GM21576 (cell line): Measurements from ENCODE around the gene ANKRD2.
"Not testable (repeated sequence)": the region's sequence is repeated elsewhere in the genome, so short reads cannot be mapped to it uniquely, and the experiment has no call there.

Experiments
- ATAC-seq: cut with Tn5 transposase; IDR thresholded peaks from one replicate; pipeline ENCODE4 v1.9.1; 2021; ENCODE audit warnings: mild to moderate bottlenecking, moderate library complexity; ENCODE audit not compliant: unreplicated experiment

The ANKRD2 gene

DNA sequence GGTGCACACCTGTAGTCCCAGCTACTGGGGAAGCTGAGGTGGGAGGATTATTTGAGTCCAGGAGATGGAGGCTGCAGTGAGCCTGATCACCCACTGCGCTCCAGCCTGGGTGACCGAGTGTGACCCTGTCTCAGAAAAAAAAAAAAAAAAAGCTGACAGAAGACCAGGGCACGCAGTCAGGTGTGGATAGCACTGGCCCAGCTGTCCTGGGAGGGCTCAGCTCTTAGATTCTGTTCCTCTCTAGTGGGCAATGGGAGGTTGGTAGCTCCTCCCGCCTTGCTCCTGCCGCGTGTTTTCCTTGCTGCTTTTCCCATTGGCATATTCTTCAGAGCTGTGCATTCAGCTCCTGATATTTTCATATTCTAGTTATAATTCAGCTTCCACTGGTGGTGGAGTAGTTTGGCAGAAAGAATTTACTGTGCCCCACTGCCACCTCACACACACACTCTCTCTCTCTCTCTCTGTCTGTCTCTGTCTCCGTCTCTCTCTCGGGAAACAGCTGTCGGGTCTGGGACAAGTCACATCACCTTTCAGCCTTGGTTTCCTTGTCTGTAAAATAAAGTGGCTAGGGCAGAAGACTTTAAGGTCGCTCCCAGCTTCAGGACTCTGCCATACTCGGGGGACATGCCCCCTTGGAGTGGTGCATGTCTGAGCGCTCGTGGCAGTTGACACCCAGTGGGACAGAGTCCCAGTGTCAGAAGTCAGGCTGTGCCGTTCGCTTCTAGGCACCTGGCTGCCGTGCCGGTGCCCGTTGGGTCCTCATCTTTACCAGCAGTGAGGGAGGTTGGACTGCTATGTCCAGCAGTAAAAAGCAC is 25.9 kb upstream of the ANKRD2 start:
- no peak for ATAC-seq

DNA sequence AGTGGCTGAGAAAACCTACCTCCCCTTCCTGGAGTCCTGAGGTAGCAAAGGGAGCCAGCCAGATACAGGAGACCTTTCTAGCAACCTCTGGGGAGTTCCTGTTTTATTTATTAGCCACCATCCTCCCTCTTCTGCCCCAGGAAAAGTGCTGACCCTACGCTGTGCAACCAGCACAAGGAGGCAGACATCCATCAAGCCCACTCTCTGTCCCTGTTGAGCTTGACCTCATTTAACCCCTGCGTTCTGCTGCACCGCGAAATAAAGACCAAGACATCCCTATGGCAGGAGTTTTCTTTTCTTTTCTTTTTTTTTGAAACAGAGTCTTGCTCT is 25.3 kb upstream of the ANKRD2 start:
- no peak for ATAC-seq

DNA sequence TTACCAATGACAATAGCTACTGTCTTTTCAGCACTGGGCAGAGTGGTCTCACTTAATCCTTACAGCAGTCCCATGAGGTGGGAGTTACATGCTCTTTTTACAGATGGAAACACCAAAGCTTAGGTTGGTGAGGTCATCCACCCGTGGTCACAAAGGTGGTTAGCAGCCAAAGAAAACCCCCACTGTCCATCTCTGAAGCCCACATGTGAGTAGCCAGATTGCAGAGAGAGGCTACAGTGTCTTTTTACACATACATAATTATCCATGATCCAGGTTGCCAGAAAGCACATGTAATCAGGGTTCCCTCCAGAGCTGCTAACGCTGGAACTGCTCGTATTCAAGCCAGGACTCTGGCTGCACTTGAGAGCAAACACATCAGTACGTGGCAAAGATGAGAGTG is 24.6 kb upstream of the ANKRD2 start:
- no peak for ATAC-seq

DNA sequence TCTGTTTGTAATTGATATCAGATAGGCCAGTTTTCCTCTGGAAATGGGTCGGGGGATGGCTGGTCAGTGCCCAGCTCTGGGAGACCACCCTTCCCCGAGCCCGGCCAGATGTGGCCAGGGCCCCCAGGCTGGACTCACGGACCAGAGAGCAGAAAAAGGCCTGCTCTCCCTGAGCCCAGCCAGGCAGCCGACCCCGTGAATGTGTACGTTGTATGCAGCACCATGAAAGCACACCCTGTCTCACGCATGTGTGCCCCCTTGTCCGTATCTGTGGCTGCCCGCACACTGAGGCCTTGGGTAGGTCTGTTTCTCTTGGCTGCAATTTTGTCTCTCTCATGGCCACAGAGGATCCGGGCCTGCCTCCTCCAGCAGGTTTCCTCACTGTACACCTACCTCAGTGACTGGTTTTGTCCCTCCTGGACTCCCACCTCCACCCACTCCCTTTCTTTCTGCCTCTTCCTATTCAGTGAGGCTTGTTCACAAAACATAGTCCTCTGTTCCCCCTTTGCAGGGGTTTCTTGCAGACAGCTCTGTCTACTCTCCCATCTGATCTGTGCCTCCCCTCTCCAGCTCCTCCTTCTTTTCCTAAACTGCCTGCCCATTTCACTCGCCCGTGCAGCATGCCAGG is 23.6 kb upstream of the ANKRD2 start:
- no peak for ATAC-seq

DNA sequence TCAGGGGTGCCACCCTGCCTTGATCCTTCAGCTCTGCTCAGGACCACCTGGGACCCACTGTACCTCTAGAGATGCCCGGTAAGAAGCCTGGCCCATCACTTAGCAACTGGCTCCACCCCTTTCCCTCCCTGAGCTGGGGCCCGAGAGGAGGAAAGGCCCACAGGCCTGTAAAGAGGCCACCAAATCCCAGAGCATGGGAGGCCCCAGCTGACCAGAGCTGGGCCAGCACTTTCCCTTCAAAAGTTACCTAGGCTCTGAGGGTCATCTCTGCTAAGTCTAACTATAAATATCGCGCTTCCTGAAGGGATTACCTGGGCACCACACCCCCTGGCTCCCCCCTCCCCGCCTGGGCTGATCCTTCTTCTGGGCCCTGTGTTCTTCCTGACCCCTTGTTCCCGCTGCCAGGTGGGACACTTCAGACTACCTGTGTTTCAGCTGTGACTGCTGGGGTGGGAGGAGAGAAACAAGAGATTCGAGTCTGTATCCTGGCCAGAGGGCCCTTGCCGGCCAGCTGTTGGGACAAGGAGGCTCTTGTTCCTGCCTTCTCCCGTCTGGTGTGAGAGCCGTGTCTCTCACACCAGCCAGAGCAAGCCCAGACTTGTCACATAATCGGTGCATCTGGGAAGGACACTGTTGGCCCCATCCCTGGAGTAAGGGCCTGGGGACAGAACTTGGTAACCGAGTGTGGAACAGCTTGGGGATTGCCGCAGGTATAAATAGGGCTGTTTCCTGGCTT is 22.8 kb upstream of the ANKRD2 start:
- ATAC-seq, result no peak

DNA sequence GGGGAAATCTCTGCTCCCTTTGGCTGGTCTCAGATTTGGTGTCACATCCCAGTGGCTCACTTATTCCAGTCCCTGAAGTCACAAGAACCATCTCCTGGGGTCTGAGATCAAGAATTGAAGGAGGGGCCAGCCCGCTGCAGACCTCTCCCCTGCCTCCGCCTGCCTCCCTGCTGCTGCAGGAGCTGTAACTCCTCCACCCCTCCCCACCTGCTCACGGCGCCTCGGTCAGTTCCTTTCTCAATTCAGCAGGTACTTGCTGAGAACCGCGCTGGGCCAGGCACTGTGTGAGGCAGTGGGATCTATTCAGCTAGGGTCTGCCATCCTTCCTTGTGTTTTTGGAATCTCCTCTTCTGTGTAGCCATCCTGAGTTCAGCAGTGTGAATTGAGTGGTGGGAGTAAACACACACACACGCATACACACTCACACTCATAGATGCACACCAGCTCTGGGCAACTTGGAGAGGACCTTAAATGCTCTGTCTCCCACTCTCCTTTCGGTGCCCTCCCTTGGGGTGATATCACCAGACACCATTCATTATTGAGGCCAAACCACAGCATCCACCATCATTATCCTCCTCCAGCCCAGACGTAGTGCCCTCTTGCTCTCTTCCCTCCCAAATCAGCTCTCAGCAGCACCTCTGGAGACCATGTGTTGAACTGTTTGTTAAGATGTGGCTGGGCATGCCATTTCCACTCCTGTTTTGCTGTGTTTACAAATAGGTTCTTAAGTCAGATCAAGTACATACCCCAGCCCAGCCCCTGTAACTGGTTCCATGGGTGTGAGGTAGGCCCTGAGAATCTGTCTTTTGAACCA is 22.0 kb upstream of the ANKRD2 start:
- ATAC-seq, result no peak

DNA sequence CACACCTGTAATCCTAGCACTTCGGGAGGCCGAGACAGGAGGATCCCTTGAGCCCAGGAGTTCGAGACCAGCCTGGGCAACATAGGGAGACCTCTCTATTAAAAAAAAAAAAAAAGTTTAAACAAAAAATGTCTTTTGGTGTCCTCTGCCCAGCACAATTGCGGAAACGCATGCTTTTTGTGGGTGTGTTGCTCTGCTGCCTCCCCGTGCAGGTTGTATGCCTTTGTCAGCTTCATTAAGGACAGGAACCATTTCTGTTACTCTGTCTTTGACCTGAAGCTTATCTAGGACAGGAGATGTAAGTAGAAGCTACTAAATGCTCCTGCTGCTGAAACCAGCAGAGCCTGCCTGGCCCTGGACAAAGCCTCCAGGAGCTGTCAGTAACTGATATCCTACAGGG is 21.3 kb upstream of the ANKRD2 start:
- no peak for ATAC-seq

DNA sequence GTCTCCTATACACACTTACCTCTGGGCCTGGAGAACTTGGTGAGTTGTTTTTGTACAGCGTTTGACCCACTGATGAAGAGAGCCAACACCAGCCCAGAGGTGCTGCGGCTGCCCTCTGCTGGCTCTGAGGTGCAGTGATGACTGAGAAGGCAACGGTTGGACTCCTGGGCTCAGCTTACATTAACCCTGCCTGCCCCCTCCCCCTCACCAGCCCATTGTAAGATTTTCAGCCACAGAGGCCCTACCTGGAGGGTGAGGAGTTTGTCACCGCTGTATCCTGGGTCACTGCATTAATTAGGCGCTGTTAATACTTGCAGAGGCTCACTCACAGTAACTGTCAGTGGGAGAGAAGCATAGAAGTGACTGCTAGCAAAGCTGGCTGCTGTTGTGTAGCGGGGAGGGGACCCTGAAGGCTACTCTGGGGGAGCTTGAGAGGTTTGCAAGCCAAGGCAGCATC is 19.0 kb upstream of the ANKRD2 start:
- peak; percentile 76 for ATAC-seq

DNA sequence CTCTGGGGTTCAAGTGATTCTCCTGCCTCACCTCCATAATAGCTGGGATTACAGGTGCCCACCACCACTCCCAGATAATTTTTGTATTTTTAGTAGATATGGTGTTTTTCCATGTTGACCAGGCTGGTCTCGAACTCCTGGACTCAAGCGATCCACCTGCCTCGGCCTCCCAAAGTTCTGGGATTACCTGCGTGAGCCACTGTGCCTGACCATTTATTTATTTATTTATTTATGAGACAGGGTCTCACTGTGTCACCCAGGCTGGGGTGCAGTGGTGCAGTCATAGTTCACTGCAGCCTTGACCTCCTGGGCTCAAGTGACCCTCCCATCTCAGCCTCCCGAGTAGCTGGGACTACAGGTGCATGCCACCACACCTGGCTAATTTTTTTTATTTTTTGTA is 18.2 kb upstream of the ANKRD2 start:
- not testable (repeated sequence) for ATAC-seq

DNA sequence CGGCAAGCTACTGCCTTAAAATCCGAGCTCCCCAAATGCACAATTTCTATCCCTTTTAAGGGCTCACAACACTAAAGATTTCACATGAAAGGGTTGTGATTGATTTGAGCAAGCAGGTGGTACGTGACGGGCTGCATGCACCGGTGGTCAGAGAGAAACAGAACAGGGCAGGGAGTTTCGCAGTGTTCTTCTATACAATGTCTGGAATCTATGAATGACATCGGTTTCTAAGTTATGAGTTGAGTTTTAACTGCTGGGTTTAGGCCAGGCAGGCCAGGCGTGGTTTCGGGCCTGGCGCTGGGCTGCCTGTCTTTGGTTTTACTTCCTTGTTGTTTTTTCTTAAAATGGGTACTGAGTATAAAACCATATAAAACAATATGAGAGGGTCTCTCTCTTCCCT is 17.0 kb upstream of the ANKRD2 start:
- ATAC-seq, result not testable (repeated sequence)

DNA sequence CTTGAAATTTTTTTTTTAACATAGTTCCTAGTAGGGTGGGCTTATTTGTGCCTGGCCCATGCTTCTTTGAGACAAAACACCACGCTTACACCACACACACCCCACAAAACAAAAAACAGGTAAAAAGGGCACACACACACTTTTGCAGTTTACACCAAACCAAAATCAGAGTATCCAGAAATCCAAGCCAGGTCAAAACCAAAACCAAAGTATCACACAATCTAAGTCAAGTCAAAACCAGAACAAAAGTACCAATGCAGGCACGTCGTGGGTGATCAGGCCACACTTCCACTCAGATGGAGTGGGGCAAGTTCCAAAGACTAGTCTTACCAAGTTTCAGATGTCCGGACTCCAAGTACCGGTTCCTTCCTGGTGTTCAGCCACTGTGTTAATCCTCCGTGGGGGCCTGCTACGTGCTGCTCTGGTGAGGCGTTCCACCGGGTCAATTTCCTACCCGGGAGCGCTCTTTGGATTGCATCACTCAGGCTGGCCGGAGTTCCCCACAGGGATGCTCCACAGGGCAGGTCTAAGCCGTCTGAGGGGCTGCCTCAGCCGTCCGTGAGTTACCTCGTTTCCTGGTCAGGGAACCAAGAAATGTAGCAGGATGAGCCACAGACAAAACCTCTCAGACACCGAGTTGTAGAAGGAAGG is 11.7 kb upstream of the ANKRD2 start:
- ATAC-seq, result not testable (repeated sequence)

DNA sequence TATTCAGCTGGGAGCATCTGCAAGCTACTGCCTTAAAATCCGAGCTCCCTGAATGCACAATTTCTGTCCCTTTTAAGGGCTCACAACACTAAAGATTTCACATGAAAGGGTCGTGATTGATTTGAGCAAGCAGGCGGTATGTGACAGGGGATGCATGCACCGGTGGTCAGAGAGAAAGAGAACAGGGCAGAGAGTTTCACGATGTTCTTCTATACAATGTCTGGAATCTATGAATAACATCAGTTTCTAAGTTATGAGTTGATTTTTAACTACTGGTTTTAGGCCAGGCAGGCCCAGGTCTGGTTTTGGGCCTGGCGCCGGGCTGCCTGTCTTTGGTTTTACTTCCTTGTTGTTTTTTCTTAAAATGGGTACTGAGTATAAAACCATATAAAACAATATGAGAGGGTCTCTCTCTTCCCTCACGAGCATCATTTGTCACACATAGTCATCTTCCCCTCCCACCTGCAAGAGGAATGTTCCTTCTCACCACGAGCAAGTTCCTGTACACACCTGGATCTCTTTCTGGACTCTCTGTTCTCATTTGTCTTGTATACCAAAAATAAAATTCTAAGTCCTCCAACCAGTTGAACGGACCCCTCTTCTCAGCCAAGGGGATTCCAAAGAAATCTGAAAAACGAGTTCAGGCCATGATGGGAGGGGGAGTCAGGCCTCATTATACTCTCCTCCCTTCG is 11.0 kb upstream of the ANKRD2 start:
- not testable (repeated sequence) for ATAC-seq

DNA sequence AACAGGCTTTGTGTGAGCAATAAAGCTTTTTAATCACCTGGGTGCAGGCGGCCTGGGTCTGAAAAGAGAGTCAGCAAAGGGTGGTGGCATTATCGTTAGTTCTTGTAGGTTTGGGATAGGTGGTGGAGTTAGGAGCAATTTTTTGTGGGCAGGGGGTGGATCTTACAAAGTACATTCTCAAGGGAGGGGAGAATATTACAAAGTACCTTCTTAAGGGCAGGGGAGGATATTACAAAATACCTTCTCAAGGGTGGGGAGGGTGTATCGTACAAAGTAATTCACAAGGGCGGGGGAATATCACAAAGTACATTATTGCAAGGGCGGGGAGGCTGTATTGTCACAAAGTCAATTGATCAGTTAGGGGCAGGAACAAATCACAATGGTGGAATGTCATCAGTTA is 10.2 kb upstream of the ANKRD2 start:
- not testable (repeated sequence) for ATAC-seq

DNA sequence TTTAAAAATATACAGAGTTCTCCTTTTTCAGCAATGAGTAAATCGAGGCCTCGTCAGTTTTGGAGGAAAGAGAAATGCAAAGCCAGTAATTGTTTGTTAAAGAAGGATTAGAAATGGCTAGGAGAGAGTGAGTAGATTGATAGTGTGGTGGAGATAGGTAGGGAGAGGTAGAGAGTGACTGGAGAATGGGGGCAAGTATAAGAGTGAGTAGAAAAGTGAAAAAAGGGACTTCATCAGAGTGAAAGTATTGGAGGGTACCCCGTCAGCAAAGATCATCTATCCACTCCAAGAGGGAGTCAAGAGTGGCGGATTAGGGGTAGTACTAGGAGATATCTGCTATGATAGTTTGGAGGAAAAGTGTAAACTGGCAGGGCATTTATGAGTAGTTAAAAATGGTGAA is 9.2 kb upstream of the ANKRD2 start:
- ATAC-seq, result no peak

DNA sequence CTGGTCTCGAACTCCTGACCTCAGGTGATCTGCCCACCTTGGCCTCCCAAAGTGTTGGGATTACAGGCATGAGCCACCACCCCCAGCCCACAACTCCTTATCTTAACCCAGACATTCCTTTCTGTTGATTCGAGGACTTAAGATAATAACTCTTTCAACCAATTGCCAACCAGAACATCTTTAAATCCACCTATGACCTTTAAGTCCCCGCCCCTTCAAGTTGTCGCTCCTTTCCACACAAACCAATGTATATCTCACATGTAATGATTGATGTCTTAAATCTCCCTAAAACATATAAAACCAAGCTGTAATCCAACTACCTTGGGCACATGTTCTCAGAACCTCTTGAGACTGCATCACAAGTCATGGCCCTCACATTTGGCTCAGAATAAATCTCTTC is 7.8 kb upstream of the ANKRD2 start:
- no peak for ATAC-seq

DNA sequence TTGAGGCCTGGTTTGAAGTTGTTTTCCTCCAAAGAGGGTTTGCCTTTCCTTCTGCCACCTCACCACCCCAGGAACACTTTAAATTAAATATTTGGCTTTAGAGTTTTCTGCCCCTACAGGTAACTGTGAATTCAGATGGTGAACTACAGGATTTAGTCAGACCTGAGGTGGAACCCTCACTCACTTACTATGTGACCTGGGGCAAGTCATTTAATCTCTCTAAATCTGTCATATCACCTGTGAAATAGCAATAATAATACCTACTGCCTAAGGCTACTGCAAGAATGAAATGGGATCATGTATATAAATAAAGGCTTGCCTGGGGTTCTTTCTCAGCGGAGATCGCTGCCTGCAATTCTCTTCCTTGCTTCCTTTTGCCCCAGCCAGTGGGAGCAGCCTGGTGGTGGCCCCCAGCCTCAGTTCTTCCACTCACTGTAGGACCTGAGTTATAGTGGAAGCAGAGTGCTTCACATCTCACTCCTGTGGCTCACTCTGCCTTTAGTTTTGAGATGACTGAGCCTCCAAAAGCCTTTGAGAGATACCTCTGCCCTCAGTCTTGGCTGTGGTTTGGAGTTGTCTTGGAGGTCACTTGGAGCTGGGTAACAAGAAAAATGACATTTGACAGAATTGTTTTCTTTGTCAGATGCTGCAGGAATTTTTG is 6.1 kb upstream of the ANKRD2 start:
- ATAC-seq, result no peak

DNA sequence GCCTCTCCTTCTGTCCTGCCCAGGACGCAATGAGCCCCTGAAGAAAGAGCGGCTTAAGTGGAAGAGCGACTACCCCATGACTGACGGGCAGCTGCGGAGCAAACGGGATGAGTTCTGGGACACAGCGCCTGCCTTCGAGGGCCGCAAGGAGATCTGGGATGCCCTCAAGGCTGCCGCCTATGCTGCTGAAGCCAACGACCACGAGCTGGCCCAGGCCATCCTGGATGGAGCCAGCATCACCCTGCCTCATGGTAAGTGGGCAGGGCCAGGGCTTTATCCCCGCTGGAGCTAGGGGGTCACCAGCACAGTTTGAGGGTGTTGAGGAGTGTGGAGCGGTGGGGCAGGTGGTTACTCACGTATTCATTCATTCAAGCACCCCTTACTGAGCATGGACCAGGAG is 4.7 kb upstream of the ANKRD2 start:
- no peak for ATAC-seq

DNA sequence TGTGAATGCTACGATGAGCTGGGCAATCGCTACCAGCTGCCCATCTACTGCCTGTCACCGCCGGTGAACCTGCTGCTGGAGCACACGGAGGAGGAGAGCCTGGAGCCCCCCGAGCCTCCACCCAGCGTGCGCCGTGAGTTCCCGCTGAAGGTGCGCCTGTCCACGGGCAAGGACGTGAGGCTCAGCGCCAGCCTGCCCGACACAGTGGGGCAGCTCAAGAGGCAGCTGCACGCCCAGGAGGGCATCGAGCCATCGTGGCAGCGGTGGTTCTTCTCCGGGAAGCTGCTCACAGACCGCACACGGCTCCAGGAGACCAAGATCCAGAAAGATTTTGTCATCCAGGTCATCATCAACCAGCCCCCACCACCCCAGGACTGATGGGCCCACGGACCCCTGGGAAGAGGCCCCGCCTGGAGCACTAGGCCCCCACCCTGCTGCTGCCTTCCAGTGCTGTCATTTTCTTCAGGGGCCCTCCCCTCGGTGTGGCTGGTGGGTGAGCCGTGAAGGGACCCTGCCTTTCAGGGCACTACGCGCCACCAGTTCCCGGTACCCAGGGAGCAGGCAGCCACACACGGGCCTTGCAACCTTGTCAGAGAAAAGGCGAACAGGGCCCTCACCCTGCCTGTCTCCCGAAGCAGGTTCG is 2.3 kb upstream of the ANKRD2 start:
- no peak for ATAC-seq
